Kidney (tissue), 14 donors: ENCODE results near the gene RBM42. TPM values are rescaled to one million over a fixed set of nuclear protein-coding genes. Genes with fewer than 3 reads are reported as not detected.
"Not testable (repeated sequence)": the region's sequence is repeated elsewhere in the genome, so short reads cannot be mapped to it uniquely, and the experiment has no call there.

ENCODE experiments used
- DNase-seq, 5 donors: peaks; one replicate each; pipeline ENCODE4 v3.0.0-alpha.2; 2013 to 2020
- FAIRE-seq: peaks from 2 replicates; lab custom pipeline; 2012; peaks lifted over from hg19 to GRCh38; lab: Jason Lieb, UNC
- H3K27ac ChIP-seq, 2 donors: one replicate each; pipeline ENCODE4 v1.7.0; 2013; ENCODE audit warnings: low read depth in 2 of 2, low read length in 2 of 2, inconsistent platforms in 1 of 2
- H3K27me3 ChIP-seq: one replicate; pipeline ENCODE4 v1.7.1; 2013; ENCODE audit warnings: low read length, inconsistent platforms; ENCODE audit not compliant: control insufficient read depth, insufficient read depth
- H3K36me3 ChIP-seq, 3 donors: one replicate each; pipeline versions ENCODE4 v1.7.0 to v1.7.1; 2013; ENCODE audit warnings: low read length in 3 of 3, control low read depth in 1 of 3, inconsistent platforms in 1 of 3; ENCODE audit not compliant: insufficient read depth in 3 of 3, control insufficient read depth in 2 of 3
- H3K4me1 ChIP-seq, 3 donors: one replicate each; pipeline versions ENCODE4 v1.7.0 to v1.7.1; 2013; ENCODE audit warnings: low read length in 3 of 3, inconsistent platforms in 1 of 3, low read depth in 1 of 3; ENCODE audit not compliant: control insufficient read depth in 2 of 3, insufficient read depth in 2 of 3
- H3K4me3 ChIP-seq, 3 donors: one replicate each; pipeline versions ENCODE4 v1.7.0 to v1.8.1; 2013; ENCODE audit warnings: low read length in 3 of 3, control low read depth in 1 of 3, inconsistent platforms in 1 of 3
- H3K9ac ChIP-seq, 3 donors: one replicate each; pipeline versions ENCODE4 v1.7.0 to v1.7.1; 2013; ENCODE audit warnings: low read length in 3 of 3, control low read depth in 1 of 3, inconsistent platforms in 1 of 3
- H3K9me3 ChIP-seq, 3 donors: one replicate each; pipeline versions ENCODE4 v1.7.0 to v1.7.1; 2013; ENCODE audit warnings: low read length in 3 of 3, control low read depth in 1 of 3, inconsistent platforms in 1 of 3; ENCODE audit not compliant: control insufficient read depth in 2 of 3, insufficient read depth in 1 of 3
- CTCF ChIP-seq: IDR thresholded peaks from 3 replicates; pipeline ENCODE4 v1.5.1; 2012; ENCODE audit warnings: mild to moderate bottlenecking, moderate library complexity, borderline replicate concordance; ENCODE audit not compliant: insufficient read depth; ENCODE audit errors: extremely low read depth
- intact Hi-C: fragments of 100-400 bp; cut with DNase I; formaldehyde crosslinking; loops from one replicate; pipeline ENCODE4 v1.11.1; 2022
- polyA plus RNA-seq: library from polyadenylated mRNA; stranded (reverse); fragments of 350-450 nt; fragmentation: Illumina TruSeq; extraction: RNeasy Lipid Tissue Mini Kit (QIAGEN cat#74804); gene quantifications from one replicate; pipeline ENCODE4 v1.2.3, GENCODE V29; 2014; ENCODE audit warnings: low read depth, low replicate concordance; ENCODE audit not compliant: insufficient read depth
- total RNA-seq: library from RNA; stranded (reverse); fragmentation: NEBNext Ultra II Directional; extraction: Animal tissue kit (Norgen Biotek cat#: 25700); gene quantifications from one replicate; pipeline ENCODE4 v1.2.1, GENCODE V29; 2021
- donor health status: control.
- donor health status: control.
- donor health status: control.
- donor health status: control.
- donor health status: control.
- donor health status: DM: yes; HTN: yes; CAD: no.
- donor health status: Normal renal cell carcinoma (clear cell type).

RBM42 gene
- total and polyA plus RNA-seq, 2 donors from 2014 or later: 77.6 to 78.1 TPM

DNA sequence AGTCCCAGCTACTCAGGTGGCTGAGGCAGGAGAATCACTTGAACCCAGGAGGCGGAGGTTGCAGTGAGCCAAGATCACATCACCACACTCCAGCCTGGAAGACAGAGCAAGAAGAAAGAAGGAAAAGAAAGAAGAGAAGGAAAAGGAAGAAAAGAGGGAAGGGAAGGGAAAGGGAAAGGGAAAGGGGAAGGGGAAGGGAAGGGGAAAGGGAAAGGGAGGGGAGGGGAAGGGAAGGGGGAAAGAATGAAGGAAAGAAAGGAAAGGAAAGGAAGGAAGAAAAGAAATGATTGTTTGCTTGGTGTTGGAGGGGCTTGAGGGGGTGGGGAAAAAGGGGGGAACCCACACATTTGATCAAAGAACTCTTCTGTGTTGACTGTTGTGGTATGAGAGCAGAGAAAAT, 32.9 kb upstream of the RBM42 start:
- intact Hi-C loops: no loop called here
- no peak overlapping the region for H3K27ac ChIP-seq
- H3K36me3 ChIP-seq: no peaks in the 10 kb centered on the region
- no peaks in the 10 kb centered on the region for H3K9me3 ChIP-seq
- H3K4me3 ChIP-seq: no peak overlapping the region
- DNase-seq (no peak), FAIRE-seq (no peak)
- no peak for TF ChIP-seq CTCF
- H3K27me3 ChIP-seq: no peaks in the 10 kb centered on the region
- H3K4me1 ChIP-seq: no peaks in the 10 kb centered on the region
- H3K9ac ChIP-seq: no peak overlapping the region

DNA sequence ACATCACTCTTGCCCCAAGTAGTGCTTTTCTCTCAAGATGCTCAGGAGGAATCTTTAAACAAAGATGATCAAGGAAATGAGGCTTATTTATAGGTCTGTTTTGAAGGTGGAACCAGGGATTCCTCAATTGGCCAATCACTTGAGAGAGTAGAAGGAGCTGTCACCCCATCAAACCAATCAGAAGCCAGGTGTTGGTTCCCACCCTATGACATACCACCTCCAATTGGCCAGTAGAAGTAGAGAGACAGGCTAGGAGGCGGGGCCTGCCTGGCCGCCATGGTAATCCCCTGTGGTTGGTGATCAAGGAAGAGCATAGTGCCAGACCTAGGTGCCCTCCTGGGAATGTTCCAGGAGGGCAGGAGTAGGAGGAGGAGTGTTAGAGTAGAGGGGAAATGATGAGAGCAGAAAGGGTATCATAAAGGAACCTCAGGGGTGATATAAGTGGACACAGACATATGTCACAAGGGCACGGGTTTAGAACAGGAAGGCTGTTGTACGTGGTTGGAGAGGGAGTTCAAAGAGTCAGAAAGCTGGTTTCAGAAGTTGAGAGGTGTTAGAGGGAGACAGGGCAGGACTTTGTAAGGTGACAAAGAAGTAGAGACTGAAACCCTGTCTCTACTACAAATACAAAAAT, 32.4 kb upstream of the RBM42 start:
- intact Hi-C loops: no loop called here
- no peaks in the 10 kb centered on the region for H3K27me3 ChIP-seq
- H3K9me3 ChIP-seq: no peaks in the 10 kb centered on the region
- H3K4me3 ChIP-seq: no peak overlapping the region
- H3K9ac ChIP-seq: no peak overlapping the region
- H3K27ac ChIP-seq: no peak overlapping the region
- FAIRE-seq (no peak), DNase-seq (no peak)
- no peaks in the 10 kb centered on the region for H3K4me1 ChIP-seq
- H3K36me3 ChIP-seq: no peaks in the 10 kb centered on the region
- TF ChIP-seq CTCF: no peak

GRCh38 chr19:35601971-35602370, 26.9 kb upstream of the RBM42 start:
- DNase-seq: no peak
- Histone ChIP-seq H3K27ac (no peak overlapping the region), H3K4me3 (no peak overlapping the region), H3K27me3 (no peaks in the 10 kb centered on the region), H3K9ac (no peak overlapping the region), H3K36me3 (no peaks in the 10 kb centered on the region), H3K9me3 (no peaks in the 10 kb centered on the region), H3K4me1 (no peaks in the 10 kb centered on the region)
- TF ChIP-seq CTCF: no peak
- intact Hi-C loops: no loop called here
- FAIRE-seq: no peak

DNA sequence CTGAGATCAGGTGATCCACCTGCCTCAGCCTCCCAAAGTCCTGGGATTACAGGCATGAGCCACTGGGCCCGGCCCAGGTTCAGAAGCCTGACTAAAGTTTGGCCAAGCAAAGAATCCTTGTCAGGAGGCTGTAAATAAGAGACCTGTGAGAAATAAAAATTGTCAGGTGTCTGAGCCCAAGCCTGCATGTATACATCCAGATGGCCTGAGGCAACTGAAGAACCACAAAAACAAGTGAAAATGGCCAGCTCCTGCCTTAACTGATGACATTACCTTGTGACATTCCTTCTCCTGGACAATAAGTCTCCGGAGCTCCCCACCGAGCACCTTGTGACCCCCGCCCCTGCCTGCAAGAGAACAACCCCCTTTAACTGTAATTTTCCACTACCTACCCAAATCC, 24.4 kb upstream of the RBM42 start:
- FAIRE-seq, DNase-seq, intact Hi-C loops: not testable (repeated sequence)

GRCh38 chr19:35607170-35607569, 21.7 kb upstream of the RBM42 start:
- DNase-seq, H3K36me3 ChIP-seq, H3K27ac ChIP-seq, H3K4me3 ChIP-seq, FAIRE-seq, H3K4me1 ChIP-seq, H3K9ac ChIP-seq, H3K27me3 ChIP-seq, H3K9me3 ChIP-seq, intact Hi-C loops: not testable (repeated sequence)

More for the DNA sequence above, 24.4 kb upstream of the RBM42 start:
- H3K4me1 ChIP-seq, H3K9me3 ChIP-seq, H3K9ac ChIP-seq, H3K27ac ChIP-seq, H3K36me3 ChIP-seq, H3K4me3 ChIP-seq, H3K27me3 ChIP-seq: not testable (repeated sequence)
